Measurements from ENCODE around the gene TNS4.

DNA sequence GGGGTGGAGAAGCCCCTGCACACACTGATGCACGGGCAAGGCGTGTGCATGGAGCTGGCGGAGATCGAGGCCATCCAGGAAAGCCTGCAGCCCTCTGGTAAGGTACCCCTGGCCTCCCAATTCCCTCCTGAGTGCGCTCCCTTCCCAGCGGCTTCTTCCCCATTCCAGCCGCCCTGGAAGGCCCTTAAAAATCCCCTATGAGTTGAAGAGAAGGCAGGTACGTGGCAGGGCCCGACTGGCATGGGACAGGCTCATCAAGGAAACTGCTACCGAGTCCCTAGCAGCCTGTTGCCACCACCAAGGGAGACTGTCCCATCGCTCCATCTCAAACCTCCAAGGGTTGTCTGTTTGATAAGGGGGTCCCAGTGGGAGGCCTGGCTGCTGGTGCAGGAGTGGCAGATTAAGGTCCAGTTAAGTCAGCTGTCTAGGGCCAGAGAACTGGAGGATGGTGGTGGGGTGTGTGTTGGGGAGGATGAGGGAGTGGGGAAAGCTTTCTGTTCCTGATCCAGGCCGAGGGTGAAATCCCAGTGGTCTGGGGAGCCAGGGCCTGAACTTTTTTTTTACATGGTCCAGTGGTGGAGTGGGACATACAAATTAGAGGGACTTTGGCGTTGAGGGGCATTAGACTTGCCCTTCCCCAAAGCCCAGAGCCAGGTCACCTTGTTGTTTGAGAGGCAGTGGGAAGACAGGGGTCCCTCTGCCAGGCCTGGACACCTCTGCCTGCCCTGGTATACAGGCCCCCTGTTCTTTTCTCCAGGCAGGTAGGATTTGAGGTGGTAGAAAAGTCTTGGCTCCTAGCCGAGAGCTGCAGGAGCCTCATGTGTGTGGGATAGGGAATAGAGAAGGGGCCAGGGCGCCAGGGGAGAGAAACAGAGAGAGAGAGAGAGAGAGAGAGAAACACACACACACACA lies 57.2 kb downstream of the TNS4 start:
- TF ChIP-seq, protein P1, sequence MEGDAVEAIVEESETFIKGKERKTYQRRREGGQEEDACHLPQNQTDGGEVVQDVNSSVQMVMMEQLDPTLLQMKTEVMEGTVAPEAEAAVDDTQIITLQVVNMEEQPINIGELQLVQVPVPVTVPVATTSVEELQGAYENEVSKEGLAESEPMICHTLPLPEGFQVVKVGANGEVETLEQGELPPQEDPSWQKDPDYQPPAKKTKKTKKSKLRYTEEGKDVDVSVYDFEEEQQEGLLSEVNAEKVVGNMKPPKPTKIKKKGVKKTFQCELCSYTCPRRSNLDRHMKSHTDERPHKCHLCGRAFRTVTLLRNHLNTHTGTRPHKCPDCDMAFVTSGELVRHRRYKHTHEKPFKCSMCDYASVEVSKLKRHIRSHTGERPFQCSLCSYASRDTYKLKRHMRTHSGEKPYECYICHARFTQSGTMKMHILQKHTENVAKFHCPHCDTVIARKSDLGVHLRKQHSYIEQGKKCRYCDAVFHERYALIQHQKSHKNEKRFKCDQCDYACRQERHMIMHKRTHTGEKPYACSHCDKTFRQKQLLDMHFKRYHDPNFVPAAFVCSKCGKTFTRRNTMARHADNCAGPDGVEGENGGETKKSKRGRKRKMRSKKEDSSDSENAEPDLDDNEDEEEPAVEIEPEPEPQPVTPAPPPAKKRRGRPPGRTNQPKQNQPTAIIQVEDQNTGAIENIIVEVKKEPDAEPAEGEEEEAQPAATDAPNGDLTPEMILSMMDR (IDR thresholded peaks at IDR 0.05) = peak; percentile 32
- TF ChIP-seq EZH2 (IDR thresholded peaks at IDR 0.05; ENCODE audit: borderline replicate concordance, insufficient read depth, low read depth, low read length, poor library complexity, severe bottlenecking) = no peak

Measured in B cell (primary cell).